NCI-H2029 (cell line): ENCODE data around the gene HDHD3.
"Not testable (repeated sequence)": the region's sequence is repeated elsewhere in the genome, so short reads cannot be mapped to it uniquely, and the experiment has no call there.

Experiments
- DNase-seq: peaks from one replicate; lab custom pipeline; 2025; lab: John Stamatoyannopoulos, UW

The HDHD3 gene

DNA sequence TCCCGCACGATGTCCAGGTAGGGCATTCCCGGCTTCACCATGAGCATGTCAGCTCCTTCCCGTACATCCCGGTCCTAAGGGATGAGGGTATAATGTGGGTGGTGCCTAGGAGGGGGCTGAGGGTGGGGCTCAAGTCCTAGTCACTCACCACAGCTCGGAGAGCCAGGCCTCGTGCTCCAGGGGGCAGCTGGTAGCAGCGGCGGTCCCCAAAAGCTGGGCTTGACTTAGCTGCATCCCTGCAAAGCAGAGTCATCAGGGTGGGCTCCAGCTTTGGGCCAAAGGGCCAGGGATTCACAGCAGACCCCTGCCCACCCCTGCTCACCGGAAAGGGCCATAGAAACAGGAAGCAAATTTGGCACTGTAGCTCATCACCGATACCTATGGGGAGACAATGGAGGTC is 12.7 kb upstream of the HDHD3 start:
- DNase-seq: no peak

- DNase-seq: no peak
These were observed 12.0 kb upstream of the HDHD3 start for GRCh38 chr9:113388833-113389232.

- DNase-seq: no peak
These were observed 10.9 kb upstream of the HDHD3 start for GRCh38 chr9:113387560-113388230.

DNA sequence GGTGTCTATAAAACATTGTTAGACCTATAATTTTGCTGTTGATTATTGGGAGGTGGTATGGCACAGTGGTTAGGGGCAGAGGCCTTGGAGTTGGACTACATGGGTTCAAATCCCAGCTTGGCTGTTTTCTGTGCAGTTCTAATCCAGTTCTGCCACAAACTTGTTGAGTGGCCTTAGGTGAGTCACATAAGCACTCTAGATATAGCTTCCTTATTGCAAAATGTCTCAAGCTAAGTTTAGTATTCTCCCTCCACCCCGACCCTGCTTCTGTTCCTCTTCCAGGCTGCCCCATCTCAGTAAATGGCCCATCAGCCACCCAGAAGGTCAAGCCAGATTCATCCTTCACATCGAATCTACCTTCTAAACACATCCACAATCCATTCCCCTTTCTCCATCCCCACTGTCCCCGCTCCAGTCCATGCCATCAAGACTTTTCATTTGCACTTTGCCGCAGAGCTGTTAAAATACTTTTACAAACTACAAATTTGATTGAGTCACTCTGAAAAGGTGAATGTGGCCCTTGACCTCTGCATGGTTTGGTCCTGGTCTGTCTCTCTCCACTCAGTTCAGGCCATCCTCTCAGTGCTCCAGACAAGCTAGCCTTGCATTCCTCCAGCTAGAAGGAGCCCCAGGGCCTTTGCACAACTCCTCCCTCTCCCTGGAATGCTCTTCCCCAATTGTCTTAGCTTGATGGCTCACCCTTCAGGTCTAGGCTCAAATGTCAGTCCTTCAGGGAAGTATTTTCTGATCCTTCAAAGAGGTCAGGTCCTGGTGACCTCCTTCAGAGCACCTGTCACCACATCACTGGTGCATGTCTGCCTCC is 10.0 kb upstream of the HDHD3 start:
- no peak for DNase-seq

- no peak for DNase-seq
These were observed 5.2 kb upstream of the HDHD3 start for GRCh38 chr9:113381909-113382411.

- not testable (repeated sequence) for DNase-seq
These were observed 4.7 kb upstream of the HDHD3 start for GRCh38 chr9:113381441-113381840.

- DNase-seq: no peak
These were observed 4.1 kb upstream of the HDHD3 start for GRCh38 chr9:113380869-113381378.

- DNase-seq: not testable (repeated sequence)
These were observed 3.0 kb upstream of the HDHD3 start for GRCh38 chr9:113379829-113380210.

- not testable (repeated sequence) for DNase-seq
These were observed 2.5 kb upstream of the HDHD3 start for GRCh38 chr9:113379094-113379828.

DNA sequence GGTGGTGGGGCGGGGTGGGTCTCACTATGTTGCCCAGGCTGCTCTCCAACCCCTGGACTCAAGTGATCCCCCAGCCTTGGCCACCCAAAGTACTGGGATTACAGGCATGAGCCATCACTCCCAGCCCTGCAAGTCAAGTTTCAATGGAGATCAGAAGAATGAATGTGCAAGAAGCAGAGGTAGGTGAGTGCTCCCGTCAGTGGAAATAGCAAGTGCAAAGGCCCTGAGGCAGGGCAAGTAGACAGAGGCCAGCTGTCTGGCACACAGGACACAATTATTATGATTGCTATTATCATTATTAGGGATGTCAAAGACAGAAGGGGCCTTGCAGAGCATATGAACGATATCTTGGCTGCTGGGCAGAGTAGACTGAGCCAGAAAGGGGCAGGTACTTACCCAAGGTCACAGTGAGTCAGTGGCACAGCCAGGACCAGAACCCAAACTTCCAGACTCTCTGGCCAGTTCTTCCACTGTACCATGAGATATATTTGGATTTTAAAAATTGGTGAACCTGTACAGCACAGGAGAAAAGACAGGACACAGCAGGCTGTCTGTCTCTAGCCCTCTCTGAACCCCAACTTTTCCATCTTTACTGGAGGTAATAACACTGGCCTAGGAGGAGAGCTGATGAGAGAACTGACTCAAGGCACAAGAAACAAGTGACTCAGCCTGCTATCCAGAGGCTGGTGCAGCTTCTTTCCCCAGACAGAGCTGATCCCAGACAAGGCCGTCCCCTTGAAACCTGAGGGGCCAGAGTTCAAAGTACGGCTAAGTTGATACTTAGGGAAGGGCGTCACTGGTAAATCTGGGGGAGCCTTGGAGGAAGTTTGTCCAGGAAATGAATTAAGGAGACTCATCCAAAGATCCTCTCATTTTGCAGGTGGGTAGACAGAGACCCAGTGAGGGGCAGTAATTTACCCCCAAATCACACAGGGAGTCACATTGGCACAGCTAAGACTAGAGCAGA is 1.4 kb downstream of the HDHD3 start:
- no peak for DNase-seq

GRCh38 chr9:113373676-113374392 is 3.0 kb downstream of the HDHD3 start:
- no peak for DNase-seq

- DNase-seq: no peak
These were observed 3.5 kb downstream of the HDHD3 start for GRCh38 chr9:113373256-113373655.

DNA sequence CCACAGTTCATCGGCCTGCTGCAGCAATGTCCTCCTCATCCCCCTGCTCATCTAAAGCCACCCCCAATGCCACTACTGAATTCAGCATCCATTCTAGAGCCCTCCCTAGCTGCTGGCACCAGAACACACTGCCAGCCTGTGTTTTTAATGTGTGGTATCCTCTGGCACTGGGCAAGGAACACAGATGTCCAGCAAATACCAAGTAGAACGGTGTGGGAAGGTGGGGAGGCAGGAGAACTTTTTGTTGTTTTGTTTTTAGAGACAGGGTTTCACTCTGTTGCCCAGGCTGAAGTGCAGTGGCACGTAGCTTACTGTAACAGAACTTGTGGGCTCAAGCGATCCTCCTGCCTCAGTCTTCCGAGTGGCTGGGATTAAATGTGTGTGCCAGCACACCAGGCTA is 4.7 kb downstream of the HDHD3 start:
- DNase-seq: no peak

DNA sequence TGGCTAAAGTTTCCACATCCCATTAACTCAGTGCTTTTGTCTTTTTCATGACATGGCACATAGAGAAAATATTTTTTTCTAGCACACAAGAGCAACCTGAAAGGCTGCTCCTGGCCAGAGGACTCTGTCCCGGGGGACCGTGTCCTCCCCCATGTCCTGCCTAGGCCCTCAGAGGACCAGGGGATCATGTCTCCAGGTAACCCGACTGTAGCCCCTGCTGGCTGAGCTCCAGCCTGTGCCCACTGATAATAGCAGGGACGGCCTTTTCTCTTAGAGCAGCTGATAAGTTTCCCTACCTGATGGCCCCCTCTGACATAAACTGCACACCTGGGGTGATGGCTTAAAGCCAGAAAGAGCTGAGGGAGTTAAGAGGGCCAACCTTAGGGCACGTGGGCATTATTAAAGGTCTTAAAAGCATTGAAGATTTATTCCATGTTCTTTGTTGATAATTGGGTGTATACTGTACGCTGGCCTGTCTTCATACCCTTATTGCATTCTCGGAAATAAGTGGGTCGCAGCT is 5.9 kb downstream of the HDHD3 start:
- DNase-seq: no peak

DNA sequence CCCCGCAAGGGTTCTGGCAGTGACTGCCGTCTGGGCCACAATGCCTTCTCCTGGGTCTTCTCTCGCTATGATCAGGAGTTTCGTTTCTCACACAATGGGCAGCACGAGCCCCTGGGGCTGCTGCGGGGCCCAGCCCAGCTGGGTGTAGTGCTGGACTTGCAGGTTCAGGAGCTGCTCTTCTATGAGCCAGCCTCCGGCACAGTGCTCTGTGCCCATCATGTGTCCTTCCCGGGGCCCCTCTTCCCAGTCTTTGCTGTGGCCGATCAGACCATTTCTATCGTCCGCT is 7.0 kb downstream of the HDHD3 start:
- DNase-seq: no peak

DNA sequence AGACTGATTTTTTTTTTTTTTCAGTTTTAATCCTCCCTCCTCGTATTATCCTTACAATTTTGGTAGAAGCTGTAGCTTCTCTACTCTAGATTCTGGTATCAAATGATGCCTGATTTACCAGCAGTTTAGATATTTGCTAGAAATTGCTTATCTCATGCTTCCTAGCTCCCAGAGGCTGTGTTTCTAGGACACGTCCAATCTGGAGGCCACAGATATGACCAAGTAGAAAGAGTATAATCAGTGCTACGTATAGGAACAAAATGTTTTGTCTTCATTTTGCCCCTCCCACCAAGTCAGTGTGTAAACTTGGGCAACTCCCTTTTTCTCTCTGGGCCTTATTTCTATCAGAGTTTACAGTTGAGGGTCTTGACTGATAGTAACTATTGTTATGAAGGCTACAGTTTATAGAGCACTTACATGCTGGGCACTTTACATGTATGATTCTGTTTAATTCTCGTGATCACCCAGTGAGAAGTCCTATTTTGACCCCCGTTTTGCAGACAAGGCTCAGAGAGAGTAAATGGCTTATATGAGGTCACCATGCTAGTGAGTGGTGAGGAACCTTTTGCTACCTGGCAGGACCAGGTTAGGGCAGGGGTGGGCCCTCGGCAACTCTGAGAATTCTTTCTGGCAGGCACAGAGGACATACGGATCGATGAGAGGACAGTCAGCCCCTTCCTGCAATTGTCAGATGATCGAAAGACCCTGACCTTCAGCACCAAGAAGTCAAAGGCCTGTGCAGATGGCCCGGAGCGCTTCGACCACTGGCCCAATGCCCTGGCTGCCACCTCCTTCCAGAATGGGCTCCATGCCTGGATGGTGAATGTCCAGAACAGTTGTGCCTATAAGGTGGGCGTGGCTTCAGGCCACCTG is 7.6 kb downstream of the HDHD3 start:
- DNase-seq: no peak

- DNase-seq: no peak
These were observed 8.3 kb downstream of the HDHD3 start for GRCh38 chr9:113368348-113368981.

DNA sequence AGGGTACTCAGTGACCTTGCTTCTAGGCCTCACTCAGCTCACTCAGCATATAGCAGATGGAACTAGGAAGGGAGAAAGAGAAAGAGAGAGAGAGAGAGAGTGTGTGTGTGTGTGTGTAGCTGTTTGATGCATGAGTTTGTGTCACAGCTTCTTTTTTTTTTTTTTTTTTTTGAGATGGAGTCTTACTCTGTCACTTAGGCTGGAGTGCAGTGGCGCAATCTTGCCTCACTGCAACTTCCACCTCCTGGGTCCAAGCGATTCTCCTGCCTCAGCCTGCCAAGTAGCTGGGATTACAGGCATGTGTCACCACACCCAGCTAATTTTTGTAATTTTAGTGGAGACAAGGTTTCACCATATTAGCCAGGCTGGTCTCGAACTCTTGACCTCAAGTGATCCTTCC is 11.1 kb downstream of the HDHD3 start:
- not testable (repeated sequence) for DNase-seq

GRCh38 chr9:113364951-113365350 is 11.8 kb downstream of the HDHD3 start:
- DNase-seq: no peak
